IMR-90 (cell line): ENCODE measurements around the gene COL12A1. TPM values are rescaled to one million over a fixed set of nuclear protein-coding genes. Genes with fewer than 3 reads are reported as not detected.
A peak's percentile ranks its signal among the peaks of the same experiment; 100 is the strongest.

Experiments used
- ATAC-seq: fragments of 200-7000 bp; cut with Tn5 transposase; 2 replicates; pipeline ENCODE4 v1.9.1; 2020; ENCODE audit warnings: low read depth, mild to moderate bottlenecking, moderate library complexity
- BruUV-seq: library from RNA; stranded (reverse); fragments of 400-500 nt; replicated peaks from 2 replicates; lab custom pipeline; 2021; lab: Mats Ljungman, UMichigan
- CTCF ChIA-PET: fragments of 300-600 bp; formaldehyde crosslinking; extraction: SDS; loops from one replicate; lab custom pipeline; 2021; ENCODE audit warnings: antibody characterized with exemption; lab: Yijun Ruan, JAX
- POLR2A ChIA-PET: fragments of 300-600 bp; sonication (Branson Sonifier 250); formaldehyde crosslinking; loops from one replicate; lab custom pipeline; 2022; ENCODE audit warnings: antibody characterized with exemption; ENCODE audit not compliant: unreplicated experiment; lab: Charles Lee
- DNase-seq: peaks from one replicate; pipeline ENCODE4 v3.0.0; 2013
- H2AFZ ChIP-seq: replicated peaks from 2 replicates; pipeline ENCODE3; 2013; ENCODE audit warnings: low read length, mild to moderate bottlenecking; ENCODE audit not compliant: poor library complexity
- H2AK5ac ChIP-seq: 2 replicates; pipeline ENCODE4 v1.6.1; 2013; ENCODE audit warnings: low read depth, low read length, inconsistent platforms
- H2AK9ac ChIP-seq: replicated peaks from 2 replicates; pipeline ENCODE3; 2013; ENCODE audit warnings: mild to moderate bottlenecking, low read depth, low read length, moderate library complexity; ENCODE audit not compliant: poor library complexity
- H2BK120ac ChIP-seq: 2 replicates; pipeline ENCODE4 v1.6.1; 2013; ENCODE audit warnings: low read depth, low read length, inconsistent platforms
- H2BK15ac ChIP-seq: 3 replicates; pipeline ENCODE4 v1.6.1; 2013; ENCODE audit warnings: low read depth, low read length, inconsistent platforms
- H2BK20ac ChIP-seq: 2 replicates; pipeline ENCODE4 v1.6.1; 2013; ENCODE audit warnings: low read depth, mild to moderate bottlenecking, inconsistent platforms, low read length, moderate library complexity
- H2BK5ac ChIP-seq: 2 replicates; pipeline ENCODE4 v1.6.1; 2013; ENCODE audit warnings: mild to moderate bottlenecking, low read depth, low read length, inconsistent platforms; ENCODE audit not compliant: poor library complexity, severe bottlenecking
- H3K14ac ChIP-seq: replicated peaks from 2 replicates; pipeline ENCODE4 v1.6.1; 2013; ENCODE audit warnings: low read depth, low read length, inconsistent platforms
- H3K18ac ChIP-seq: 2 replicates; pipeline ENCODE4 v1.6.1; 2013; ENCODE audit warnings: low read depth, low read length, control low read depth
- H3K23ac ChIP-seq: 2 replicates; pipeline ENCODE4 v1.6.1; 2013; ENCODE audit warnings: low read depth, low read length, inconsistent platforms
- H3K27ac ChIP-seq: 2 replicates; pipeline ENCODE4 v1.5.1; 2013; ENCODE audit warnings: mild to moderate bottlenecking, control low read depth, low read length; ENCODE audit not compliant: insufficient read depth
- H3K27me3 ChIP-seq: 2 replicates; pipeline ENCODE4 v1.6.1; 2013; ENCODE audit warnings: low read length; ENCODE audit not compliant: control insufficient read depth, insufficient read depth
- H3K36me3 ChIP-seq: 2 replicates; pipeline ENCODE4 v1.6.1; 2013; ENCODE audit warnings: low read length, mixed read lengths; ENCODE audit not compliant: control insufficient read depth, insufficient read depth
- H3K4ac ChIP-seq: 2 replicates; pipeline ENCODE4 v1.6.1; 2013; ENCODE audit warnings: low read depth, low read length, inconsistent platforms
- H3K4me1 ChIP-seq: 2 replicates; pipeline ENCODE4 v1.6.1; 2013; ENCODE audit warnings: low read length, mixed read lengths; ENCODE audit not compliant: control insufficient read depth, insufficient read depth
- H3K4me2 ChIP-seq: 2 replicates; pipeline ENCODE4 v1.6.1; 2013; ENCODE audit warnings: low read depth, mild to moderate bottlenecking, control low read depth, low read length, moderate library complexity
- H3K4me3 ChIP-seq: 2 replicates; pipeline ENCODE4 v1.5.1; 2013; ENCODE audit warnings: low read depth, mild to moderate bottlenecking, control low read depth, low read length, moderate library complexity; ENCODE audit not compliant: insufficient read depth
- H3K56ac ChIP-seq: 2 replicates; pipeline ENCODE4 v1.6.1; 2013; ENCODE audit warnings: low read length, inconsistent platforms; ENCODE audit not compliant: insufficient read depth; ENCODE audit errors: extremely low read depth
- H3K79me1 ChIP-seq, 2 experiments: 2 replicates each; pipeline ENCODE4 v1.6.1; 2013; ENCODE audit warnings: low read length in 2 of 2, inconsistent platforms in 1 of 2, low read depth in 1 of 2
- H3K9ac ChIP-seq: 2 replicates; pipeline ENCODE4 v1.6.1; 2013; ENCODE audit warnings: low read depth, low read length, control low read depth
- H3K9me1 ChIP-seq: 2 replicates; pipeline ENCODE4 v1.6.1; 2013; ENCODE audit warnings: low read length, inconsistent platforms; ENCODE audit not compliant: insufficient read depth
- H3K9me3 ChIP-seq: 2 replicates; pipeline ENCODE4 v1.6.1; 2013; ENCODE audit warnings: low read length; ENCODE audit not compliant: control insufficient read depth, insufficient read depth
- H4K20me1 ChIP-seq: 2 replicates; pipeline ENCODE4 v1.6.1; 2013; ENCODE audit warnings: low read length, inconsistent platforms; ENCODE audit not compliant: insufficient read depth
- H4K5ac ChIP-seq: 2 replicates; pipeline ENCODE4 v1.6.1; 2013; ENCODE audit warnings: mild to moderate bottlenecking, low read depth, low read length, control low read depth
- H4K8ac ChIP-seq, 2 experiments: 2 replicates each; pipeline ENCODE4 v1.6.1; 2013; ENCODE audit warnings: low read depth in 2 of 2, low read length in 2 of 2, control low read depth in 1 of 2, inconsistent platforms in 1 of 2
- H4K91ac ChIP-seq: 2 replicates; pipeline ENCODE4 v1.6.1; 2013; ENCODE audit warnings: low read depth, low read length, inconsistent platforms; ENCODE audit not compliant: insufficient read depth
- CEBPB ChIP-seq: IDR thresholded peaks from 2 replicates; pipeline ENCODE4 v1.6.1; 2012; ENCODE audit warnings: low read depth, low read length, improper control_type of control experiment
- USF2 ChIP-seq: fragments of 150-350 bp; IDR thresholded peaks from 2 replicates; pipeline ENCODE4 v1.6.1; 2017; ENCODE audit warnings: mild to moderate bottlenecking, antibody characterized with exemption, low read length, low read depth
- WGBS, 2 experiments: methylation state at CpG; one replicate each; pipeline versions ENCODE4 v1.1.5 to v1.1.7; 2013; ENCODE audit warnings: missing lambda C conversion rate in 2 of 2; ENCODE audit not compliant: insufficient read length in 1 of 2; ENCODE audit errors: extremely low coverage in 2 of 2; 5-methylcytosine and 5-hydroxymethylcytosine counted together
- dilution Hi-C: fragments of 300-500 bp; cut with HindIII; formaldehyde crosslinking; loops from one replicate; pipeline ENCODE4 v1.14.3; 2018; ENCODE audit warnings: low sequenced_read_pairs; ENCODE audit not compliant: unreplicated experiment
- in situ Hi-C: fragments of 300-500 bp; cut with MboI; formaldehyde crosslinking; loops from 3 replicates; pipeline ENCODE4 v1.14.3; 2019; ENCODE audit warnings: low sequenced_read_pairs, inconsistent platforms, mixed read lengths
- intact Hi-C: fragments of 100-400 bp; cut with micrococcal nuclease; formaldehyde crosslinking; loops from 2 replicates; pipeline ENCODE4 v1.10.0; 2022
- polyA plus RNA-seq, 3 experiments: library from polyadenylated mRNA; depleted of rRNA; stranded (reverse); fragments of >200 nt; gene quantifications; 2 replicates each; pipeline ENCODE4 v1.2.3, GENCODE V29; 2012; ENCODE audit warnings: low replicate concordance in 1 of 3
- total RNA-seq: library from RNA; depleted of rRNA; stranded (reverse); fragments of >200 nt; gene quantifications from 2 replicates; pipeline ENCODE4 v1.2.3, GENCODE V29; 2012

The COL12A1 gene
- total and polyA plus RNA-seq, 2 of the 4 experiments (the other 2 are of a cell fraction): 350 to 452 TPM

- Histone ChIP-seq H3K9me3 (peaks cover 4% of the 10 kb centered on the region), H2AFZ (no peak overlapping the region), H4K91ac (no peak overlapping the region), H3K4me1 (peaks cover 5% of the 10 kb centered on the region), H3K56ac (no peak overlapping the region), H4K8ac (no peak overlapping the region), H3K4ac (no peak overlapping the region), H3K14ac (no peak overlapping the region), H3K79me1 (peaks cover 32 to 69% of the 10 kb centered on the region in 2 experiments), H3K4me3 (no peak overlapping the region), H2AK5ac (no peak overlapping the region), H3K23ac (no peak overlapping the region), H2BK15ac (no peak overlapping the region), H2BK20ac (no peak overlapping the region), H2BK5ac (peak overlapping the region; percentile 43), H3K36me3 (peaks cover 56% of the 10 kb centered on the region), H2AK9ac (no peak overlapping the region), H2BK120ac (no peak overlapping the region), H3K27me3 (no peaks in the 10 kb centered on the region), H3K18ac (no peak overlapping the region), H3K9me1 (peaks cover 9% of the 10 kb centered on the region; the same call in 1 of the 2 replicates), H4K20me1 (peaks cover 45% of the 10 kb centered on the region), H3K9ac (no peak overlapping the region), H4K5ac (no peak overlapping the region), H3K4me2 (no peak overlapping the region), H3K27ac (peak overlapping the region; percentile 47; the same call in 1 of the 2 replicates)
- intact Hi-C loops: no loop called here
- whole genome bisulfite sequencing, 2 experiments: no CpG with 5 or more reads among the region's 5 CpGs
- POLR2A ChIA-PET: no interaction called here
- dilution Hi-C loops: no loop called here
- TF ChIP-seq CEBPB (peak; percentile 79), USF2 (no peak)
- DNase-seq: peak; percentile 36
- peak; percentile 60 for ATAC-seq
- TSS peak; percentile 100 for BruUV-seq
- CTCF ChIA-PET: no interaction called here
- in situ Hi-C loops: no loop called here
These were observed 22.7 kb downstream of the COL12A1 start for GRCh38 chr6:75183099-75183541.
